NCI-H69 (cell line): ENCODE results near the gene SPINK4.
A peak's percentile ranks its signal among the peaks of the same experiment; 100 is the strongest.

ENCODE experiments used
- DNase-seq: peaks from one replicate; lab custom pipeline; 2025; lab: John Stamatoyannopoulos, UW

The SPINK4 gene

GRCh38 chr9:33291901-33292300 is 51.9 kb downstream of the SPINK4 start:
- DNase-seq = no peak

- DNase-seq = no peak
Measured at GRCh38 chr9:33293782-33294181, 53.8 kb downstream of the SPINK4 start.

DNA sequence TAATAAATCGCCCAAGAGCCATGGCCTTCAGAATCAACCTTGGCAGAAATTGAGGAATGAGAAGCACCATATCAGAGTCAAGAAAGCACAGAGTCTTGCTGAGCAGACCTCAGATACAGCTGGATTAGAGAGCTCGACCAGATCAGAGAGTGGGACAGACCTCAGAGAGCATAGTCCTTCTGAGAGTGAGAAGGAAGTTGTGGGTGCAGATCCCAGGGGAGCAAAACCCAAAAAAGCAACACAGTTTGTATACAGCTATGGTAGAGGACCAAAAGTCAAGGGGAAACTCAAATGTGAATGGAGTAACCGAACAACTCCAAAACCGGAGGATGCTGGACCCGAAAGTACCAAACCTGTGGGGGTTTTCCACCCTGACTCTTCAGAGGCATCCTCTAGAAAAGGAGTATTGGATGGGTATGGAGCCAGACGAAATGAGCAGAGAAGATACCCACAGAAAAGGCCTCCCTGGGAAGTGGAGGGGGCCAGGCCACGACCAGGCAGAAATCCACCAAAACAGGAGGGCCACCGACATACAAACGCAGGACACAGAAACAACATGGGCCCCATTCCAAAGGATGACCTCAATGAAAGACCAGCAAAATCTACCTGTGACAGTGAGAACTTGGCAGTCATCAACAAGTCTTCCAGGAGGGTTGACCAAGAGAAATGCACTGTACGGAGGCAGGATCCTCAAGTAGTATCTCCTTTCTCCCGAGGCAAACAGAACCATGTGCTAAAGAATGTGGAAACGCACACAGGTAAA is 54.9 kb downstream of the SPINK4 start:
- DNase-seq = no peak

DNA sequence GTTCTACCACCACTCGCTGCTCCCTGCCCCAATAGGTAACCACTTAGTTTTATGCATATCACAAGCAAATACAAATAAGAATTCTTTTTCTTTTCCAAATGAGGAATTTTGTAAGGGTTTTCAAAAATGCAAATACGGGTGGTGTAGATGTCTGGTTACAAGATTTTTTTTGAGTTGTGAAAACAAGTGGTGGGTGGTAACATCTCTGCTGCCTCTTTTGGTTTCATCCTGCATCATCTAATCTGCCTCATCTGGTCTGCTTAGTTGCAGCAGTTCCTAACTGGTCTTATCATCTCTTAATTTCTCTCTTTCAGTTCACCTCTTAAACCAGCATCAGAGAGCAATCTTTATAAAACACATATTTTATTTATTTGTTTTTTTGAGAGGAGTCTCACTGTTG is 55.6 kb downstream of the SPINK4 start:
- DNase-seq = no peak

GRCh38 chr9:33297432-33297831 is 57.5 kb downstream of the SPINK4 start:
- peak; percentile 14 for DNase-seq
